Aorta (tissue), 5 donors: Measurements from ENCODE around the gene GOLGA8Q. TPM values are rescaled to one million over a fixed set of nuclear protein-coding genes. Genes with fewer than 3 reads are reported as not detected.
A peak's percentile ranks its signal among the peaks of the same experiment; 100 is the strongest.
"Not testable (repeated sequence)": the region's sequence is repeated elsewhere in the genome, so short reads cannot be mapped to it uniquely, and the experiment has no call there.

Experiments used
- ATAC-seq: fragments of 200-7000 bp; cut with Tn5 transposase; one replicate; pipeline ENCODE4 v1.9.1; 2022; ENCODE audit warnings: moderate library complexity; ENCODE audit not compliant: low FRiP score
- DNase-seq, 2 donors: peaks; one replicate each; pipeline ENCODE4 v3.0.0-alpha.2; 2020
- H3K27ac ChIP-seq, 2 donors: one replicate each; pipeline ENCODE4 v1.5.1; 2013; ENCODE audit warnings: low read length in 2 of 2, mild to moderate bottlenecking in 2 of 2, moderate library complexity in 2 of 2, control low read depth in 1 of 2, inconsistent platforms in 1 of 2, low read depth in 1 of 2
- H3K27me3 ChIP-seq, 2 donors: one replicate each; pipeline ENCODE4 v1.6.1; 2013; ENCODE audit warnings: control low read depth in 1 of 2, low read length in 1 of 2, mild to moderate bottlenecking in 1 of 2, moderate library complexity in 1 of 2; ENCODE audit not compliant: insufficient read depth in 2 of 2, control insufficient read depth in 1 of 2
- H3K36me3 ChIP-seq, 2 donors: one replicate each; pipeline ENCODE4 v1.6.1; 2013; ENCODE audit warnings: control low read depth in 1 of 2, low read length in 1 of 2, mild to moderate bottlenecking in 1 of 2; ENCODE audit not compliant: insufficient read depth in 2 of 2, control insufficient read depth in 1 of 2
- H3K4me1 ChIP-seq, 2 donors: one replicate each; pipeline ENCODE4 v1.6.1; 2013; ENCODE audit warnings: low read length in 2 of 2, control low read depth in 1 of 2, mild to moderate bottlenecking in 1 of 2, moderate library complexity in 1 of 2; ENCODE audit not compliant: insufficient read depth in 2 of 2, control insufficient read depth in 1 of 2
- H3K4me3 ChIP-seq, 2 donors: one replicate each; pipeline ENCODE4 v1.5.1; 2013; ENCODE audit warnings: low read length in 2 of 2, control low read depth in 1 of 2, mild to moderate bottlenecking in 1 of 2
- H3K9me3 ChIP-seq: one replicate; pipeline ENCODE4 v1.6.1; 2013; ENCODE audit warnings: mild to moderate bottlenecking, low read length; ENCODE audit not compliant: control insufficient read depth
- WGBS, 2 donors: extraction: QIAGEN DNeasy Blood & Tissue Kit; methylation state at CpG; one replicate each; pipeline ENCODE4 v1.1.7; 2013; 5-methylcytosine and 5-hydroxymethylcytosine counted together
- intact Hi-C, 2 donors: fragments of 100-400 bp; cut with DNase I; formaldehyde crosslinking; loops; one replicate each; pipeline versions ENCODE4 v1.14.2 to v1.15.0; 2022
- polyA plus RNA-seq, 2 donors: library from polyadenylated mRNA; stranded (reverse); fragments of 200-250 nt; gene quantifications; one replicate each; pipeline ENCODE4 v1.2.3, GENCODE V29; 2013
- total RNA-seq, 2 donors: library from RNA; stranded (reverse); fragmentation: NEBNext Ultra II Directional; extraction: Animal tissue kit (Norgen Biotek cat#: 25700); gene quantifications; one replicate each; pipeline ENCODE4 v1.2.1, GENCODE V29; 2021
- donor health status: healthy with polysubstance abuse.
- donor health status: Bipolar disorder and iron deficiency.
- donor health status: DM: no; HTN: no; CAD: no.
- donor health status: DM: no; HTN: no; CAD: no.
- donor health status: DM: yes; HTN: yes; CAD: no.

The GOLGA8Q gene
- total and polyA plus RNA-seq, 4 donors: 1.0 to 5.7 (median 4.6) TPM; not detected in 1

- H3K27me3 ChIP-seq, H3K27ac ChIP-seq, H3K4me1 ChIP-seq, intact Hi-C loops, ATAC-seq, H3K9me3 ChIP-seq, DNase-seq, H3K4me3 ChIP-seq, H3K36me3 ChIP-seq: not testable (repeated sequence)
- 13% methylated on average over 3 of the region's 6 CpGs; no CpG with 5 or more reads in 1 of the 2 donors for WGBS, 2 donors
Measured at GRCh38 chr15:30566949-30567348, 15.1 kb downstream of the GOLGA8Q start.

DNA sequence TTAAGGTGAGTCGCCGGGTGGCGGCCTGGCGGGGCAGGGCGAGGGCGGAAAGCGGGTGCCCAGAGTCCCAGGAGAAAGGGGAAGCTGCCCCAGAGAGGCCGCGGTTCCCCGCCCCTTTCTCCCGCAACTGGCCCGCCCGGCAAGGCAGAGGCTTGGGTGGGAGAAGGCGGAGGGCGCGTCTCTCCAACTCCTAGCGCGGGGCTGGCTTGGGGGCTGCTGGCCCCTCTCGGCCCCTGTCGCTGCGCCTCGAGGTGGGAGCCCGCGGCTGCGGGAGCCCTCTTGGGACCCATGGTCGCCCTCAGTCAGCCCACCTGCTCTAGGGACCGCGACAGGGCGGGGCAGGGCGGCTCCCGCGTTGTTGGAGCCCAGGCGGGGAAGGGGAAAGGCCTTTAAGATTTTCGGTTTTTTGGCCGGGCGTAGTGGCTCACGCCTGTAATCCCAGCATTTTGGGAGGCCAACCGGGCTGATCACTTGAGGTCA, 21.2 kb downstream of the GOLGA8Q start:
- H3K4me1 ChIP-seq, H3K27me3 ChIP-seq, DNase-seq, H3K4me3 ChIP-seq, H3K36me3 ChIP-seq, H3K27ac ChIP-seq, intact Hi-C loops, H3K9me3 ChIP-seq: not testable (repeated sequence)
- peak; percentile 82 for ATAC-seq
- WGBS, 2 donors: no CpG with 5 or more reads among the region's 38 CpGs

DNA sequence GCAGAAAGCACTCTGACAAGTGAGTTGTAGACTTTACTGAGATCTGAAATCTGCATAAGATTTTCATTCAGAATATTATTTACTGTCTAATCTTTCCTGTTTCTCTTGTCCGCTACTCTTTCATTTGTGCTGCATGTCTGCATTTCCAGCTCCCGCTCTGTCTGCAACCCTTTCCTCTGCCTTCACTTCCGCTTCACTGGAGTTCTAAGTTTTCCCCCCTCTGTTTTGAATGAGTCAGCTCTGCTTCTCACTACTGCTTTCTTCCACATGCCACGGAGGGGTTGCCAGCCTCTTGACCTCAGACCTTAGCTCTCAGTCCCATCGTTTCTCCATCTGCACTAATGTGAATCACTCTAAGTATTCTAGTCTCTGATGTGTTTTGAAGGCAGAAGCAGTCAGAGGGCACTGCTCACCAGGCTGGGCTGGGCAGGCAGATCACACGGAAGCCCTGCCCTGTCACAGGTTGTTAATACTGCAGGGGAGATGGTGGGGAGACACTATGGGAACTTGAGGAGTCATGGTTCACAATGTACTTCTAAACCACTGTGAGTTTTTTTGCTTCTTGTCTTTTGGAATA, 27.6 kb downstream of the GOLGA8Q start:
- H3K27me3 ChIP-seq, H3K36me3 ChIP-seq, H3K27ac ChIP-seq, H3K4me1 ChIP-seq, H3K9me3 ChIP-seq, H3K4me3 ChIP-seq, DNase-seq, ATAC-seq, intact Hi-C loops: not testable (repeated sequence)
- no CpG with 5 or more reads among the region's 6 CpGs for WGBS, 2 donors

GRCh38 chr15:30580716-30581115, 28.9 kb downstream of the GOLGA8Q start:
- H3K27ac ChIP-seq, H3K36me3 ChIP-seq, intact Hi-C loops, H3K4me3 ChIP-seq, H3K27me3 ChIP-seq, H3K4me1 ChIP-seq, H3K9me3 ChIP-seq, DNase-seq: not testable (repeated sequence)
- no CpG with 5 or more reads among the region's 4 CpGs for WGBS, 2 donors
- peak; percentile 66 for ATAC-seq

DNA sequence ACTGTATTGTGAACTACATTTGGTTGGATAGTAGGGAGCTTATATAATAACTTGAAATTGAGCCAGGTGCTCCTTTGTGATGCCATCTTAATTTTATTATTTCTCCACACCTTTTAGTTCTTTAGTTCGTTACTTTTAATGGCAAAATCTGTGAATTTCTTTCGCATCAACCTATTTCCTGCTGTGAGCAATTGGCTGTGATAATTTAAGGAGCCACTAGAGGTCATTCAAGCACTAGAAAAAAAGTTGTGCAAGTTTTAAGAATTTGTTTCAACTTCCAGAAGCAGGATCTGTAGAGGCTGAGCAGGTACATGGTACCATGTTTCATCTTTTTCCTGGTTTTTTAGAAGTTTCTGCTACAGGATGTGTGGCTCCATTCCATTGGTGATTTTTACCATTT, 47.1 kb downstream of the GOLGA8Q start:
- 15 to 22% methylated on average over 2 of the region's 2 CpGs for WGBS, 2 donors
- H3K27me3 ChIP-seq, H3K36me3 ChIP-seq, H3K4me3 ChIP-seq, intact Hi-C loops, H3K4me1 ChIP-seq, ATAC-seq, DNase-seq, H3K9me3 ChIP-seq, H3K27ac ChIP-seq: not testable (repeated sequence)

DNA sequence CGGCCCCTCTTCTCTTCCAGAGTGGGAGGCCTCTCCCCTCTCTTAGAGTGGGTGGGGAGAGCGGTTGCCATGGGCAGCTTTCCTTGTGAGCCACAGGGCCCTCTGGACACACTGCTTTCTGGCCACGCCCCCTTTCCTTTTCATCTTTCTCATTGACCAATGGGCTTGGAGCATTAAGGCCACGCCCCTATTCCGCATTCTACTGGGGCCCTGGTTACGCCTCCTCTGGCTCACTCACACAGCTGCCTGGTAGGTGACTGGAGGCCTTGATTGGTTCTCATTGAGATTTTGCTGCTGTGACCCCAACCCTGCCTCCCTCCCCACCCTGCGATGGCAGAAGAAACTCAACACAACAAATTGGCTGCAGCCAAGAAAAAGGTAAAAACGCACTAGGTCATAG, 51.9 kb downstream of the GOLGA8Q start, which contains the start of gene GOLGA8H:
Gene GOLGA8H (plus strand): TSS at position 233 of the 400 bp plus-strand sequence. CDS start 98 bp downstream, at position 331.
- DNase-seq, H3K36me3 ChIP-seq, intact Hi-C loops, H3K4me1 ChIP-seq, H3K9me3 ChIP-seq, H3K27ac ChIP-seq, H3K4me3 ChIP-seq, H3K27me3 ChIP-seq, ATAC-seq: not testable (repeated sequence)
- WGBS, 2 donors: 87 to 98% methylated on average over 5 to 7 of the region's 8 CpGs

Other genes starting within 250 kb of the GOLGA8Q start
- 10 to 100 TPM; 11.9 to 13.2 TPM for gene CHRFAM7A, start 158.5 kb upstream of the GOLGA8Q start, total RNA-seq
- gene CHRFAM7A, start 158.5 kb upstream of the GOLGA8Q start, polyA plus RNA-seq: 1 to 10 TPM; 3.1 to 5.3 TPM
- gene GOLGA8R, start 137.8 kb upstream of the GOLGA8Q start, total RNA-seq: 10 to 100 TPM in 1 of 2 donors, 1 to 10 TPM in 1; 6.4 to 16.0 TPM
- 1 to 10 TPM; 2.1 to 6.8 TPM for gene GOLGA8R, start 137.8 kb upstream of the GOLGA8Q start, polyA plus RNA-seq
- gene GOLGA8H, start 52.0 kb downstream of the GOLGA8Q start, total RNA-seq: 1 to 10 TPM; 1.3 to 6.5 TPM
- gene GOLGA8H, start 52.0 kb downstream of the GOLGA8Q start, polyA plus RNA-seq: 1 to 10 TPM; 2.8 to 2.9 TPM